GM21737 (cell line): ENCODE measurements around the gene SMURF1.
"Not testable (repeated sequence)": the region's sequence is repeated elsewhere in the genome, so short reads cannot be mapped to it uniquely, and the experiment has no call there.

ENCODE experiments used
- ATAC-seq: cut with Tn5 transposase; IDR thresholded peaks from one replicate; pipeline ENCODE4 v1.9.1; 2021; ENCODE audit warnings: mild to moderate bottlenecking, moderate library complexity; ENCODE audit not compliant: unreplicated experiment

The SMURF1 gene

DNA sequence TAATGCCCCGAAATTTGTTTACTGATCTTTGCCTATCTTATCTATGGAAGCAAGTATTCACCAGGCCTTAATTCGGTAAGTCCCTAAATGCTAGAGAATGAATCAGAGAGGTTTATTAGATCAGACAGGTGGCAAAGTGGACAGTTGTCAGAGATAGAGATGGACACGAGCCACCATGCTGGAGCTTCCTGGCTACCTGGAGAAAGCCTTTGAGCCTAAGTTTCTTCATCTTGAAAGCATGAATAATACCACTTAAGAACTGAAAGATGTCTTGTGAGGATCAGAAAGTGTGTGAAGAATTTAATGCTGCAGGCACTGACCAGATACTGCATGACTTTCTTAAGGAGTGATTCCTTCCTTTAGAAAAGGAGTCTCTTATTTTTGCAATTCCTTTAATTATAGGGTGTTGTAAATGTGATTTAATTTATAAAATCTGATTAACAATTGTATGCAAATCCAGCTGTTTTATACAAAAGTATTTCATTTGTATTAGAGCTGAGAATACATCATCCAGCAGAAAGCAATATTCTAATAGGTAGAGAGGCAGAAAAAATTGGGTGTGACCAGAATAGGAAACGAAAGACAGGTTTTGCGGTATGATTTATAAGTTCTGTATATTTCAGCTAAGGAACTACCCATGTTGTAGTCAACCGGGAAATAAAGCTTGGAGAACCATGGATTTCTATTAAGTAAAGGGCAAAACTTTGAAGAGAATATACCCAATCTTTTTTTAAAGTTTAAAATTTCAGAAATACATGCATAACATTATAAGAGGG lies 82.7 kb downstream of the SMURF1 start:
- no peak for ATAC-seq

DNA sequence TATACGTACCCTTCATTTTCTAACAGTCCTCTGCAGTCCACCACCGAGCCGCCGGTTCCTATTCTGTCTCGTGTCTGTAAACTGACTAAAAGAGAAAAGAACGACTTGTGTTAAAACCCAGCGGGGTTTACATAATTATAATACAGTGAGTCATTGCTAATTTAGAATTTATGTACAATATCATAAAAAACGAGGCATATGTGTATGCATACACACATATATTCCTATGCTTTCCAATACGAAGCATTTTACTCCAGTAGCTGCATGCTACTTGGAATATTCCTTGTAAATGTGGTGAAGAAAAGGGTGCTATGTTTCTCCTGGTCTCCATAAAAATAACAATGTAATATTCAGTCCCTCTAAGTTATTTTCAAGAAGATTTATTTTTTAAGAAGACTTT lies 89.1 kb downstream of the SMURF1 start:
- no peak for ATAC-seq

DNA sequence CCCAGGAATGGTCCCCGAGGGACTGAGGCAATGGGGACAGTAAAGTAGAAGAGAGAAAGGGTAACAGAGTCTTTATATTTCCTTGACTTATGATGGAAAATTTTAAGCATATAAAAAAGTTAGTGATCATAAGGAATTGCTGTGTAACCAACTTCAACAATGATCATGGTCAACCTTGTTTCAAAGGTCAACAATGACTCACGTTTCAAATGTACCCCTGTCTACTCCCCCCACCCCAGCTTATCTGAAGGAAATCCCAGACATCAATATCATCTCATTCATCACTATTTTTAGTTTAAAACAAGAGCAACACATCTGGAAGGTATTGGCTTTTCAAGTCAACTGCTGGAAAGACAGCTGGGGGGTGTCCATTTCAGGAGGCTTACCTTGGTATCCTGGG lies 92.9 kb downstream of the SMURF1 start:
- no peak for ATAC-seq

DNA sequence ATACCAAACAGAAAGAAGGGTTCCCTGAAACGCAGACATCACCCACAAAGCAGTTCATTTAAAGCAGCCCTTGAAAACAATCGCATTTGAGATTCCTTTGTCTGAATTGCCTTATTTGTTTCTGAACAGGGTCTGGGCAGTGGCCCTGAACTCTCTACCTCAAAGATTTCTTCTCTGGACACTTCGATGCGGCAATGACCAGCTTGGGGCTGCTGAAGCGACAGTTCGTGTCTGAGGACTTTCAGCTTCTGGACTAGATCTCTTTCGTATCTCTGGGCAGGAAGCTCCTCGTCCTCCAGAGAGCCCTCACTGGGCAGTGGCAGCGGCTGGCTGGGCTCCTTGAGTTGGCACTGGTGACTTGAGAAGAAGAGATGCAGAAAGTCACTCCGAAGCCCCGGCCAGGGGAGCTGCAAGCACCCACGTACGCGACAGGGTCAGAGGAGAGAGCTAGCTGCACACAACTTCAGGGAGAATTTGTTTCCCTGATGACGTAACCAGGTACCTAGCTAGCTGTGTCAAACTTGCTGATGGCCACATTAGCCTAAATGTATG lies 96.3 kb downstream of the SMURF1 start:
- ATAC-seq, result no peak

DNA sequence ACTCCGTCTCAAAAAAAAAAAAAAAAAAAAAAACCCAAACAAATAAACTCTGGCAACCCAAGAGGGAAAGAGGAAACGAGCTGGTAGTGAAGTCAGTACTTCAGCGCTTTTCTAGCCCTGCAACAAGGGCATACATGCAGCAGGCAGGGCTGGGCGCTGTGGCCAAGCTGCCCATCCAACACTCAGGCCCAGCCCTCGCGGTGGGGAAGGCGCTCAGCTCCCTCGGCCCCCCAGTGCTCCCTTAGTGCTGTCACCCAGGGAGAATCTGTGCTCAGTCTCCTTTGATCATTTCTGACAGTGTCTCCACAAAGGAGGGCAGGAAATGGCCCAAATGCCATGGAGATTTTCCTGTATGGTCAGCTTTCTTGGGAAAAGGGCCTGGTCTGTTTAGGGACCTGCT lies 97.2 kb downstream of the SMURF1 start:
- no peak for ATAC-seq

DNA sequence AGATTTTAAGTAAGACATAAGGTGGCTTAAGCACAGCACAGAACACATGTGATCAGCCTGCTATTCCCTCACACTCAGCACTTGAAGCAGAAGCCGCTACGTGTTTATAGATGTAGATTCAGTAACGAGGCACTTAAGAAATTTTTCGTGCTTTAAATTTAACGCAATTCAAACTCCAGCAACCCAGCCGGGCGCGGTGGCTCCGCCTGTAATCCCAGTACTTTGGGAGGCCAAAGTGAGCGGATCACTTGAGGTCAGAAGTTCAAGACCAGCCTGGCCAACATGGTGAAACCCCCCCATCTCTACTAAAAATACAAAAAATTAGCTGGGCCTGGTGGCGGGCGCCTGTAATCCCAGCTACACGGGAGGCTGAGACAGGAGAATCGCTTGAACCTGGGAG lies 97.6 kb downstream of the SMURF1 start:
- ATAC-seq, result not testable (repeated sequence)

DNA sequence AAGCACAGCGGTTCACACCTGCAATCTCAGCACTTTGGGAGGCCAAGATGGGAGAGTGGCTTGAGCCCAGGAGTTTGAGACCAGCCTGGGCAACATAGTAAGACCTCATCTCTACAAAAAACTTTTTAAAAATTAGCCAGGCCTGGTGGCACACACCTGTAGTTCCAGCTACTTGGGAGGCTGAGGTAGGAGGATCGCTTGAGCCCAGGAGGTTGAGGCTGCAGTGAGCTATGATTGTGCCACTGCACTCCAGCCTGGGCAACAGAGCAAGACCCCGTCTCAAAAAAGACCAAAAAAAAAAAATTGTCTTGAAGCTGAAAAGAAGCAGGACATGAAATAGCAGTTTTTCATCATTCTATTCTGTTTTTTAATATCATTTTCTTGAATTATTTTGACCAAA lies 99.0 kb downstream of the SMURF1 start:
- not testable (repeated sequence) for ATAC-seq

DNA sequence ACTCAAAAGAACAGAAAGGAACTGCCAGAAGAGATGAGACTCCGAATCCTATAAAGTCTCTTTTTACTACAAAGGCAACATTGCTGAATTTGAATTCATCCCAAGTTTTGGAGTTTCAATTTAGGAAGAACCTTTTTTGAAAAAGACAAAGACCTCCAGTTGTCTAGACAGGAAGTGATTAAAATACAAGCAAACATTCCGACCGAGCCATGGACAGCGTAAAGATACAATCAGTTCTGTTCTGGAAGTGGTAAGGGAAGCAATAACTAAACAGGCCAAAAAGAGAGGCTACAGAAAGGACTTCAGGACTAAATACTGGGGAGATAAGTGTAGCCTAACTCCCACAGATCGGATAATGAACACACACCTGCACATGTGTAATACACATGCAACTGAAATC lies 101.0 kb downstream of the SMURF1 start:
- ATAC-seq, result no peak

DNA sequence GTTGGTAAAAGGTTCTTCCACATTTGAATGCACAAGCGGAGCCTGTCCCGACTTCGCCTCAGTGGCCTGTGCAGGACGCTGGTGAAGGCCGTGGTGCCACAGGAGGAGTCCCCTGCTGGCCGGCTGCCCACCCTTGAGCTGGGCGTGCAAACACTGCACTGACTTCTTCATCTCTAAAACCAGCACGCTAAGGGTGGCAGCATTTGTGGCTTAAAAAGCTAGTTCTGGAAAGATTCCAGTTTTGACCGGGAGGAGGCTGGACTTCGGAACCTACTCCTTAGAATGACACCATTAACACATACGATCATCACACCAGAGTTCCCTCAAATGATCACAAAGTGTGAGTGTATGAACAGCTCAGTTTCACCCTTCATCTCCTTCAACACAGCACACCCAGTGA lies 102.4 kb downstream of the SMURF1 start:
- no peak for ATAC-seq

DNA sequence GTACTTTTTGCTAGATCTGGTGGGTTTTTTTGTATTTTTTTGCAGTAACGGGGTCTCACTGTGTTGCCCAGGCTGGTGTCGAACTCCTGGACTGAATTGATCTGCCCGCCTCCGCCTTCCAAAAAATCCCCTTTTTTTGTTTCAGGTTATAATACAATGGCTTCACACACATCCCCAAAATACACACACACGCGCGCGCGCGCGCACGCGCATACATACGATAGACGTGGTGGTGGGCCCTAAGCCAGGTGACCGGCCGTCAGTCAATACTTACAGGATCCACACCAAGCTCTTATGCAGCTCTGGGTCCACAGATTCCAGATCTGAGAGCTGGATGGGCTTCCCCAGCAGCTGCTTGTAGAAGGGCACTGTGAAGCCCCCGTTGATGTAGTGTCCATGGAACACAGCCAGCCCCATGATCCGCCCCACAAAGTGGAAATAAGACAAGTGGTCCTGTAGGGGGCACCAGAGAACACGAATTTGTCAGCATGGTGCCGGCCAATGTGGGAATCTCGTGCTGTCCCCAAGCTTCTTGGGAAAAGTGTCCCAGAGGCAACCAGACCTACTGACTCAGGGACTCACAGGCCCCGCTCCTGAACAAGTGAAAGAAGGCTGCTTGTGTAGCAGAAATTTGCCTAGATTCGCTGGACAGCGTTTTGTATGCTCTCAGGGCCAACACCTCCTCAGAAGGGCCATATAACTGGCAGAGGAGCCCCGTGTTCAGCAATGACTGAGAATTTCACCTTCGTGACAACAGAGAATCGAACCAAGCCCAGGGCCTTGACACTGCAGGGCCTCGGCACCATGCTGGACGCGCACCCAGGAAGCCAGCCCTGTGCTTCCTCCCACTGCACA lies 103.6 kb downstream of the SMURF1 start:
- ATAC-seq, result no peak

DNA sequence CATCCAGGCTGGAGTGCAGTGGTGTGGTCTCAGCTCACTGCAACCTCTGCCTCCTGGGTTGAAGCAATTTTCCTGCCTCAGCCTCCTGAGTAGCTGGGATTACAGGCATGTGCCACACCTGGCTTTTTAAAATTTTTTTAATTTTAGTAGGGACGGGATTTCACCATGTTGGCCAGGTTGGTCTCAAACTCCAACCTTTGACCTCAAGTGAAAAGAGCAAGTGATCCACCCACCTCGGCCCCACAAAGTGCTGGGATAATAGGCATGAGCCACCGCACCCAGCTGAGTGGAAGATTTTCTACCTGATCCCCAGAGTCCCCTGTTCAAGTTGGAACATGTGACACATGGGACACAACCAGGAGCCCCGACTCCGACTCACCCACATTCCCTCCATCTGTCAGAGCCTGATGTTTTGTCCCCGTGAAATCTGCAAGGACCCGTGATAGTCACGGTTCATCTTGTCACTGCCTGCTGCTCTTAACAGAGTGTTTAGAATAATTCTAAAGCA lies 104.5 kb downstream of the SMURF1 start:
- no peak for ATAC-seq

DNA sequence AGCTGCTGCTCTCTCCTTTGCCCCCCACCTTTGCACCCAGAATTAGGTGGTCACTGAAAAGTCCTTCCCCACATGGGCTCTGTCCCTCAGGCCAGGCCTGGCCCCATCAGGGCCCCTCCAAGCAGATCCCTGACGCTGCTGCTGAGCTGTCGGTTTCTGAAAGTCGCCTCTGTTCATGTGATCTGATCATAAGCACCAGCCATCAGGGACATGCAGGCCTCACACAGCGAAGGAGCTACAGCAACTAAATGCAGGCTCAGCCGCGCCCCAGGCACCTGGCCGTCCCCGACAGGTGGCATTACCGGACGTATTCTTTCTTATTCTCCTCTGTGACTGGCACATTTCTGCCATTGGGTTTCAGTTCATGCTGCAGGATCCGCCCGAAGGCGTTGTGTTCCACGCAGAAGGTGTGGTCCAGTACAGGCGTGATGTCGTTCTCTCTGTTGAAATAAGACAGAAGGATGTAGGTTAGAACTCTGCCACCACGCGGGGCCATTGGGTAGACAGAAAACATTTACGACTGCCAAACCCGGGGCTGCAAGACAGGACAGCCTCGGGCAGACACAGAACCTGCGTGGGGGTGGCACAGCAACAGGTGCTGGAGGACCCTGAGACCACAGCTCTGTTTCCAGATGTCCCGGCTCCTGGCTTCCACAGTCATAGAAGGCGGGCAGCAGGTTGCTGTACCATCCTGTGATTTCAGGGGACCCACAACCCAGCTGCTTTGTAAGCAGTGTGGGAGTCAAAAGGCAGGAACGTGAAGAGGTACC lies 105.6 kb downstream of the SMURF1 start:
- ATAC-seq, result no peak

DNA sequence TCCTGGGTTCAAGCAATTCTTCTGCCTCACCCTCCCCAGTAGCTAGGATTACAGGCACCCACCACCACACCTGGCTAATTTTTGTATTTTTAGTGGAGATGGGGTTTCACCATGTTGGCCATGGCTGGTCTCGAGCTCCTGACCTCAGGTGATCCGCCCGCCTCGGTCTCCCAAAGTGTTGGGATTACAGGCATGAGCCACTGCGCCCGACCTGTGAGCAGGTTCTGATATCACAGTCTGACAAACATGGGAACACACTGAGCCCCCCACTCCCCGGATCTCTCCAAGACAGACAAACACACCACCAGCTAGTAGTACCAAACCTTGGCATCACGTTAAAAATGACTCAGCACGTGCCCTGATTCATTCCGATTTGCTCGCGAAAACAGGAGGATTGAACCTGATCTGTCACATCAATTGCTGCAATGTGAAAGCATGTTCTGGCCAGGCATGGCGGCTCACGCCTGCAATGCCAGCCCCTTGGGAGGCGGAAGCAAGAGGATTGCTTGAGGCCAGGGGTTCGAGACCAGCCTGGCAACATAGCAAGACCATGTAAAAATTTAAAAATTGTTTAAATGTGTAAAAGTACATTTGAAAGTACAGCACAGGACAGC lies 106.5 kb downstream of the SMURF1 start:
- no peak for ATAC-seq

DNA sequence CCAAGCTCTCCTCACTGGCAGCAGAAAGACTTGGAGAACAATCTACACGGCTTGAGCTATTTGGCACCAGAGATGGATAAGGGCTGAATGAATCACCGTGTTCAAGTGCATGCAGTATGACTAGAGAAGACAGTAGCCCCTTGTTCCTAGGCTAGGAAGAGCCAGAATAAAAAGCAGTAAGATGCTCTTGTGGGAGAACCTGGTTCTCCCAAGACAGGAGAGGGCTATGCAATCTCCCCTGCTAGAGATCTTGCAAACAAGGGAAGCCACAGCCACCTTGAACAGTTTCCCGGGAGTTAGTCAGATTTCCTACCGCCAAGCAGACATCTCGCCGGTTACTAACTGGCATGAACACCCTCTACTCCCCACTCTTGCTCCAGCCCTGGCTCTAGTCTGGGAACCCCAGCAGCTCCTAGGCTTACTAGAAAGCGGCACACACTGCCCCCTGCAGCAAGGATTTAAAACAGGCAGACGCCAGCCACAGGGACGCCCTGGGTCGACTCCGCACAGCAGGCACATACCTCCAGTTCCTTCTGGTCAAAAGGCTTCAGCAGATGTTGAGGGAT lies 107.3 kb downstream of the SMURF1 start:
- no peak for ATAC-seq

DNA sequence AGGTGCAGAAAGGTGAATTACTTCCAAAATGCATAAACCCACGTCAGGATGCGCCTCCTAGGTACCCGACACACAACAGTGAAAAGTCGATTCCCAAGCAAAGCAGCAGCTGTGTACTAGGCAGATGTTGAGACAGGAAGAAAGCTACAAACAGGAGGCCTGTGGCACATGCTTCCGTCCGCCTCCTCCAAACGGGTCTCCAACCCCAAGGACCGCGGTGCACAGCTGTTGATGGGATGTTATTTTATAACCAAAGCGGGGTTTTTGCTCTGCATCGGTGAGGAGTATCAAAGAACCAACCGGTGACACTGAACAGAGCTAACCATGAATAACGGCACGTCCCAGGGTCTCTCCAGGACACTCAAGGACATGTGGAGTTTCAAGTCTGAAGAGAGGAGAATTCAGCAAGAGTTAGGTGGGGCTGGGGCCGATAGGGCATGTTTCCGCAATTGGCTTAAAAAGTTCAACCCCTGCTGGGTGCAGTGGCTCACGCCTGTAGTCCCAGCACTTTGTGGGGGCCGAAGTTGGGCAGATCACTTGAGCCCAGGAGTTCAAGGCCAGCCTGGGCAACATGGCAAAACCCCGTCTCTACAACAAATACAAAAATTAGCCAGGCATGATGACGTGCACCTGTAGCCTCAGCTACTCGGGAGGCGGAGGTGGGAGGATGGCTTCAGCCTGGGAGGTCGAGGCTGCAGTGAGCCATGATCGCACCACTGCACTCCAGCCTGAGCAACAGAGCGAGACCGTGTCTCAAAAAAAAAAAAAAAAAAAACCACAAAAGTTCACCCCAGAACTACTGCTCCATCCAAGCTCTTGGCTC lies 108.0 kb downstream of the SMURF1 start:
- ATAC-seq, result no peak

DNA sequence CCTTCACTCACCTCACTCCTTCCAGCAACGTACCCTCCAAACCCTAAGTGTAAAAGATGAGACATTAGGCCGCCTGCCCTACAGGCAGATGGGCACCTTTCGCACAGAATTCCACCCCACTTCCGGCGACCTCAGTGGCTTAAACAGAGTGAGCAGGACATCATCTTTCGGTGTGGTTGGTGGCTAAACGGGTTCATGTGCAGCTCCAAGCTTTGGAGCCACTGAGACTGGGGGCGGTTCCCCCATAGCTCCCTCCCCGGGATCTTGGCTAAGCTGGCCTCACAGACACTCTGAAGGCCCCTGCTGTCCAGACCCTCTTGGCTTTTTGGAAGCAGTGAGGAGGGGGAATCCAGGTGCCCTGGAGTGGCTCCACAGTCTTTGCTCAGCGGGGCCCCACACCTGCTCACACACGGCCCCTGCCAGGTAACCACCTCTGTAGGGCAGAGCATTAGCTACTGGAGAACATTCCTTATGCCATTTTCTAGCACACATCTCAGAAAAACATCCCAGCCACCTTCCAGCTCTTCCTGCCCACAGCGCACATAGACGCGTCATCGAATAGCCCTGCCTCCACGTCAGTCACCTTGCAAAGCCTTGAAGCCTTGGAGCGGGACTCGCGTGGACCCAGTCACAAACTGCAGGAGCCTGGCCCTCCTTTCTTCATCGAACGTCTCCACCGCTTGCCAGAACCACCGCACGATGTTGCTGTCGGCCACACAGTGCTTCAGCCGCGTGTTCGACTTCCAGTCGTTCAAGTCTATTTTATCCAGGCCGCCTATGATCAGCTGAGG lies 108.8 kb downstream of the SMURF1 start:
- no peak for ATAC-seq

DNA sequence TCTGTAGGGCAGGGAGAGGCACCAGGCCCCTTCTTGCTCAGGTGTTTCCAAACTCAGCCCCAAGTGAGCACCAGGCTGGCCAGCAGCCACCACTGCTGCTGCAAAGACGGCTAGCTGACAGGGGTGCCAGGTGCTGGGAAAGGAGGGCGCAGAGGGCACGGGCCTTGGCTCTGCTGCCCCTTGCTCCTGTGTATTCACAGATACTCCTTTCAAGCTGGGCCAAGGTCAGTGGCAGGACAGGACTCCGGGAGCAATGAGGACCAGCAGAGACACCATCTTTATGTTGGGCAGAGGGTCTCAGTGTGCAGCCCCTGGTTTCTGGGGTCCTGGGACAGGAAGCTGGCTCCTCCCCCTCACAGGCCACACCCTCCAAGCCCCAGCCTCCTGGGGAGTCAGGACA lies 110.1 kb downstream of the SMURF1 start:
- no peak for ATAC-seq

DNA sequence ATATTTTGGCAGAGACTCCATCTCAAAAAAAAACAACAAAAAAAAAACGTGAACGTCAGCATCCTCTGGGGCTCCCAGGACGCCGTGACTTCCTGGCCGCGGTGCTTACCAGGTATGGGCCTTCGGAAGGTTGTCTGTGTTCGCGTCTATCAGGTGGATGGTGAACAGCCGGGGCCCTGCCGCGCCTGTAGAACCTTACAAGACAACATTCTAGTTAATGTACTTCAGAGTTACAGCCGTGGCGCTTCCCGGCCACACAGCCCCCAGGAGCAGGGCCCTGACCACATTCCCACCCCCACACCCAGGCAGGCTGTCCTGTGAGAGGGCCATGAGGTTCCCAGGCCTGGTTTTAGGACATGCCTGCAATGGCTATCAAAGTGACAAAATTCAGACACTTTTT lies 111.0 kb downstream of the SMURF1 start:
- no peak for ATAC-seq

DNA sequence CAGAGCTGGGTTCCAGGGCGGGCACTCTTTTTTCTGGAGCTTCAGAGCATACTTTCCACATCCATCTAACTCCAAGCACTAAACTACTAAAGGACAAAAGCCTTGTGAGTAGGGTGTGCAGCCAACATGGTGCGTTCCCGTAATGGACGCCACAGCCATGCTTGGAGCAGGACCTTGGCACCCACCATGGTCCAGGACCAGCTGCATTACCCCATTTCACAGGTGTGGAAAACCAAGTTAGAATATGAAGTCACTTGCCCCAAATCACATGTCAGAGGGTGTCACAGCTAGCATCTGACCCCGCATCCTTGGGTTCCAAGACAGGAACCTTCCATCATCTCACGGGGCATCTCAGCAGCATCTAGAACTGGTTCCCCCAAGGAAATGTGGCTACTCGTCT lies 112.4 kb downstream of the SMURF1 start:
- ATAC-seq, result no peak
